Activated CD8-positive, alpha-beta memory T cell treated with anti-CD3 and anti-CD28 coated beads, Interleukin-2, amount 50 U/mL, for 48 hours (primary cell): ENCODE measurements around the gene NR4A1.

Source experiments
- DNase-seq: peaks from one replicate; pipeline ENCODE4 v3.0.0-alpha.2; 2020

Gene NR4A1

DNA sequence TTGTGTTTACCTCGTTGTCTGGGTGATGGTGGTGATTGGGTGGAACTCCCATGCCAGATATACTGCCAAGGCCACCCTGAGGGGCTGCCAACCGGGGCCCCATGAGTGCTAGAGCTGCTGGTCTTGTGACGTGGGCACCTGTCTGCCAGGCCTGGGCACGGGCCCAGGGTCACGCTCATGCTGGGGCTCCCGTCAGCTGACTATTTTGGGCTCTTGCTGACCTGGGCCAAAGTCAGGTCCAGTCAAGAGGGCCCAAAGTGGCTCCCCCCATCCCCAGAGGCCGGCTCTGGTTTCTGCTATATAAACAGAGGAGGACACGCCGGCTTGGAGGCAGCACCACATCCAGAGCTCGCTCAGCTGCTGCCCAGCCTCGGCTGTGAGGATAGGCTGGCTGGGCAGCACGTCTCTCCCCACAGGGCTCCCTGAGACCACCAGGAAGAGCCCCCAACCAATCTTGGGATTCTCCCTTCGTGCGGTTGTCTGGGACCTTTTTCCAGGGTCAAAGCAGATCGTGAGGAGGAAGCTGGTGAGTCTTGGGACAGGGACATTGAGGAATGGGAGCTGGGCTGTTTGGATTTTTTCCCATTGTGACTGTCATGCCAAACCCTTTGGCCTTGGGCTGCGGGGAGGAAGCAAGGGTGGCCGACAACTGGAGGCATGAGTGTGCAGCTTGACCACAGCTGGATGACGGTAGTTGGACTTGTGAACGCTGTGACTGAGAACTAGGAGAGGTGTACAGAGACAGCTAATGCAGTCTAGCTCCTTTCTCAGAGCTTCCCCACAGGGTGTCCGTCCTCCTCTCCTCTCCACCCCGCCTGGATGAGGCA is 7.6 kb upstream of the NR4A1 start:
- DNase-seq, result no peak

DNA sequence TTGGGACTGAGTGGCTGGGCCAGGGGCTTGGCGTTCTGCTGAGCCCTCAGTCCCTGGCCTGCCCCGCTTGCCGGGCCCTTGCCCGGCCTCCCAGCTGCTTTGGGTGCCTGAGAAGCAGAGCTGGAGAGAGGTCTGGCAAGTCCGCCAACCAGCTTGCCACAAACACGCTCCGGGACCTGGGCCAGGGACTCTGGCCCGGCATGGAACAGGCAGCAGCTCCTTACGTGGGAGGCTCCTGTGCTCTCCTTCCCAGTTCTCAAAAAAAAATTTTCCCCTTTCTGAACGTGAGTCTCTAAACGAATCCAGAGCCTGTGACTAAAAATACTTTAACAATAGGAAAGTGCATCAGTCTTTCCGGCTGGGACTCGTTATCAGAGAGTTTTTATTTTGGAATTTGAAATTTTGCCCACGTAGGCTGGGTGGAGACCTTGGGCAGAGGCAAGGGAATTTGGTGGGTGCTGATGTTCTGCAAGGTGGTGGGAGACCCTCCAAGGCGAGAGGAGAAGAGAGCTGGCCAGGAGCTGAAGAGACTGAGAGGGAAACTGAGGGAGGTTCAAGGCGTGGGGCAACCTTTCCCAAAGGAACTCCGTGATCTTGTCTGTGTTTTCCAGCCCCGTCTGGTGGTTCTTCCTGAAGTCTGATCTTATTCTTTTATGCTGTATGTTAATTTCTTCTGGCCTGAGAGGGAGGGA is 6.8 kb upstream of the NR4A1 start:
- DNase-seq, result no peak

DNA sequence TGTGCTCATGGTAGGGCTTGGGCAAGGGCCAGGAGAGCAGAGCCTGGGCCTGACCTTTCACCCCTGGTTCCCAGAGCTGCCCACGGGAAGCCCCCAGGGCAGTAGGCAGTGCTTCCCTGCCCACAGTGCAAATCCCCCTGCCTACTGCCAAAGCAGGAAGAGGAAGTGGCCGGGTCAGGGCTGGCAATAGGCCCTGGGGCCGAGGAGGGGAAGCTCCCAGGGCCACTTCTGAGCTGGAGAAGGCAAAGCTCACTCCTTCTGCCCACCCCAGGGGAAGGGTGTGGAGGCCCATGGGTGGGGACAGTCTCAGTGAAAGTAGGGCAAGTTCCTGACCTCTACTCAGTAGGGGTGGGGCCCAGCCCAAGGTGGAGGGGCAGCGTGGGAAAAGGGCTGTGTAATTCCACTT is 5.4 kb upstream of the NR4A1 start:
- no peak for DNase-seq

DNA sequence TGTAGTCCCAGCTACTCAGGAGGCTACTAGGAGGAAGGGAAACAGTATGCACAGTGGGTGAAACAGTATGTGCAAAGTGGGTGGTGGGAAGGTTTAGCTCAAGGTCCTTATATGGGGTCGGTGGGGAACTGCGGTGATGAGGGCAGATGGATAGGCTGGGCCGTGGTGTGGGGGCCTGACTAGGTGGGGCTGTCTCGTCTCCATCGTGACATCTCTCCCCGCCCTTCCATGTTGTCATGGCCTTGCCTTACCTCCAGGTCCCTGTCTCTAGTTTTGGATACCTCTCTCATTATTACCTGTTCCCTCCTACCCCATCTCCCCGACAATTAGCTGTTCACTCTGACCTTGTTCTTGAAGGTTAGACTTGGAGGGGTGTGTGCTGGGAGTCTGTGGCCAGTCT is 4.4 kb upstream of the NR4A1 start:
- DNase-seq, result no peak

DNA sequence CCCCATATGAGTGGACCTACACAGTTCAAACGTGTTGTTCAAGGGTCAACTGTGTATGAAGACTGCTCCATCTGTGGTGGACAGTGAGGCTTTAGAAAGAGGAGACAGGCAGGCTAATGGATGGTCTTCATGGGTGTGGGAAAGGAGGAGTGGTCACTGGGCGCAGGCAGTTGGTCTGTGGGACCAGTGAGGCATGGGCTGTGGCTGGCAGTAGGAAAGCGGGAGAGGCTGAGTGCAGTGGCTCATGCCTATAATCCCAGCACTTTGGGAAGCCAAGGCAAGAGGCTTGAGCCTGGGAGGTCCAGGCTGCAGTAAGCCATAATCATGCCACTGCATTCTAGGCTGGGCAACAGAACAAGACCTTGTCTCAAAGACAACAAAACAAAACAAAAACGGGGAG is 2.0 kb upstream of the NR4A1 start:
- DNase-seq, result no peak

DNA sequence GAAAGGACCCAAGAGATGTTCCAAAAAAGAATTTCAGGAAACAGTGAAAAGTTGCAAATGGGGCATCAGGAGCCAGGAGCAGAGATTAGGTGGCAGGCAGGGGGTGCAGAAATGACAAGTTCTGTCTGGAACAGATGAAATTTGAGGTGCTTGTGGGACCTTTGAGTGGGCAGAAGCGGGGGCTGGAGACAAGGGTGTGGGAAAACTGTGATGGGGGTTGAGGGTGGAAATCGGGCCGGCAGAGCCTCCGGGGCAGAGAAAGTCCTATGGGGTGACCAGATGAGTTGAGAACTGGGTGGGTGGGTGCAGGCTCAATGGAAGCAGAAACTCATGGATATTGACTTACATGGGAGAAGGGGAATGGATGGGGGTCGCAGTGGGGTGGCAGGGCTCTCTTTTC is 1.6 kb upstream of the NR4A1 start:
- DNase-seq, result no peak

DNA sequence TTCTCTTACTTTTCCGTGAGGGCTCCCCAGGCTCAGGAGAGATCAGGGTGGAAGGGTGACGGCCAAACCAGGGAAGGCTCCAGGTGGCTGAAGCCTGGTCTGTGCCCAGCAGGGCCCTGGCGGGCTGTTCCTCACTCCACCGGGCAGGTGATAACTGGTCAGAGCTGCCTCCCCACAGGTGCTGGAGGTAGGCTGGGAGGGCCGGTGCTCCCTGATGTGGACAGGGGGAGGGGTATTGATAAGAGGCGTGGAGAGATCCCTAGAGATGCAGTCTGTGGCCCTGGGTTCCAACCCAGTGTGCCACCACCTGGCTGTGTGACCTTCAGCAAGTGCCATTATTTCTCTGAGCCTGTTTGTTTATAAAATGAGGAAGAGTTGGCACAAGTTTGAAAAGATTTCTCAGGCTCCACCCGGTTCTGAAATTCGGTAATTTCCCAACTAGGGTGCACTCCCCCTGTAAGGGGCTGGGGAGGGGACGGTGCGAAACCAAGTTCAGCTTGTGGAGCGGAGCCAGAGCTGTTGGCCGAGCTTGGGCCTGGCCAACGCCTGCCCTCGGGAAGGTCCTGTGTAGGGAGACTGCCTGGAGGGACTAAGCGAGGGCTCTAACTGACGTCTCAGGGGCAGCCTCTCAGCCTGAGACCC is 1.0 kb upstream of the NR4A1 start:
- no peak for DNase-seq

DNA sequence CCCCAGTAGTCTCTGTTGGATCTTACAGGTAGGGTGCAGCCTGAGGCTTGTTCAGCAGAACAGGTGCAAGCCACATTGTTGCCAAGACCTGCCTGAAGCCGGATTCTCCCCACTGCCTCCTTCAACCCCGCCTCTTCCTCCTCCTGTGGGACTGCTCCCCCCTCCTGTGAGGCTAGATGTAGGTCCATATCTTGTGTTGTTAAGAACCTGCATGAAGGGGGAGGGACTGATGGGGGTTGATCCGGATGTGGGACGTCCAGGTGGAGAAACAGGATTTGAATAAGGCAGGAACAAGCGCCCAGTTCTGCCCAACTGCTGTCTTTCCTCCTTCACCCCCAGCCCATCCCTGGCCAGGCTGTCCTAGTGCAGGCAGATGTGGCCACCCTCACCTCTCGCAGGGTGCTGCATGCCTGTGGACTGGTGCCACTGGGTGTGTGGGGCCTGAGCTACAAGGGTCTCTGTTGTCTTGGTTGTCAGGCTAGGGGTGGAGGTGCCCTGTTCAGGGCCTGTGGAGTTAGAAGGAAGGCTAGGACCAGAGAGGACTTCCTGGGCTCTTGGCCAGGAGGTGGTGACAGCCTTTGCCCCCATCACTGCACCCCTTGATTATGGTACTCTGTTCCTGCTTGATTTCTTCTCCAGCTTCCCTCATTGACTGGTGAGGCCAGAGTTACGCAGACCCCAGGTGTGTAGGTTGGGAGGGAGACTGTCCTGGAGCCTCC is 1.4 kb downstream of the NR4A1 start:
- no peak for DNase-seq

DNA sequence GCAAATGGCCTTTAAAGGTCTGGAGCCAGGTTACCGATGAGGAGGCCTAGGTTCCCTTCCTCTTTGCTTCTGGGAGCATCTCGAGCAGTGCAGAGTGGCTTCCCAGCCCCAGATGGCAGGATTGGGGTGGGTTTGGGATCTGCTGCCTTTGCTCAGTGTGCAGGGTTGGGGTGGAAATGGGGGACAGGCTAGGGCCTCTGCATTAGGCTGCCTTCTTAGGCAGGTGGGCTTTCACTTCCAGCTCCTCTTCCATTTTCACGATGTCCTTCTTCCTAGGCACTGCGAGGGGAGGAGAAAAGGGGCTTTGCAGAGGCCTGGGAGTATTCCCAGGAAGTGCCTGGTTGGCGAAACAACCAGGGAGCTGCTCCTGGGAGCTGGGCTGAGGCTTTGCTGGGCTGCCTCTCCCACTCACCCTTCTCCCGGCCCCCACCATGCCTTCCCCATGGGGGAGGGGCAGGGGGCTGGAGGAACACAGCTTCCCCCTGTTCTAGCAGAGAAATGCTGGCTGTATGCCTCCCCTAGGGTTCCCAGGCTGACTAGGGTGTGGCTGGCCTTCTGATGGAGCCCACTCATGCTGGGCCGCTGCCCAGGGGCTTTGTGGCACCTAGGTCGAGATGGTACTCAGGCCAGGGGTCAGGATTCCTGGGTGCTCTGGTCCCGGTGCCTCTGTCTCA is 2.4 kb downstream of the NR4A1 start:
- DNase-seq, result no peak

DNA sequence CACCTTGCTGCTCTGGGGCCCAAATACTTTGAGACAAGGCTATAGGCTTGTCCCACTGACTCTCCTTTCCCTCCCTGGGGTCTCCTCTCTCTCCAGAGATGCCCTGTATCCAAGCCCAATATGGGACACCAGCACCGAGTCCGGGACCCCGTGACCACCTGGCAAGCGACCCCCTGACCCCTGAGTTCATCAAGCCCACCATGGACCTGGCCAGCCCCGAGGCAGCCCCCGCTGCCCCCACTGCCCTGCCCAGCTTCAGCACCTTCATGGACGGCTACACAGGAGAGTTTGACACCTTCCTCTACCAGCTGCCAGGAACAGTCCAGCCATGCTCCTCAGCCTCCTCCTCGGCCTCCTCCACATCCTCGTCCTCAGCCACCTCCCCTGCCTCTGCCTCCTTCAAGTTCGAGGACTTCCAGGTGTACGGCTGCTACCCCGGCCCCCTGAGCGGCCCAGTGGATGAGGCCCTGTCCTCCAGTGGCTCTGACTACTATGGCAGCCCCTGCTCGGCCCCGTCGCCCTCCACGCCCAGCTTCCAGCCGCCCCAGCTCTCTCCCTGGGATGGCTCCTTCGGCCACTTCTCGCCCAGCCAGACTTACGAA is 3.1 kb downstream of the NR4A1 start:
- no peak for DNase-seq

DNA sequence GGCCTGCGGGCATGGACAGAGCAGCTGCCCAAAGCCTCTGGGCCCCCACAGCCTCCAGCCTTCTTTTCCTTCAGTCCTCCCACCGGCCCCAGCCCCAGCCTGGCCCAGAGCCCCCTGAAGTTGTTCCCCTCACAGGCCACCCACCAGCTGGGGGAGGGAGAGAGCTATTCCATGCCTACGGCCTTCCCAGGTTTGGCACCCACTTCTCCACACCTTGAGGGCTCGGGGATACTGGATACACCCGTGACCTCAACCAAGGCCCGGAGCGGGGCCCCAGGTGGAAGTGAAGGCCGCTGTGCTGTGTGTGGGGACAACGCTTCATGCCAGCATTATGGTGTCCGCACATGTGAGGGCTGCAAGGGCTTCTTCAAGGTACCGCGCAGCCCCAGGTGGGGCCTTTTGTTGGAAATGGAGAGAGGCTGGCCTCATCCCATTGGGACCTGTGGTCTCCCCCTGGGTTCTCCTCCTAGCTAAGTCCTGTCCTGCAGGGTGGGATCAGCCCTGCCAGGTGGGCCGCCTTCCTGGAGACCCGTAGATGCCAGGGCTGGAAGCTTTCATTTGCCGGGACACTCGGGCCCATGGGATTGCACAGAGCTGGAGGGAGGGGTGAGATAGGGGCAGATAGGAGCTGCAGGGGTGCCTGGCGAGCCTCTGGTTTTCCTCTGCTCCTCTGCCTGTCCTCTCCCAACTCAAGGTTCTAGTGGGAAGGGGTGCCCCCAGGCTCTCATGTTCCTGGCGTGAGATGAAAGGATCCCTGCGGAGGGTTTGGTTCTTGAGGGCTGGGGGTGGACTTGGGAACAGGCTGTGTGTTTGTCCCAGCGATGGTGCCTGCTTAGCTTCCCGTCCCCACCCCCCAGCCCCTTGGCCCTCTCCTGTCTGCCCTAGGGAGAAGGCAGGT is 3.8 kb downstream of the NR4A1 start:
- no peak for DNase-seq

DNA sequence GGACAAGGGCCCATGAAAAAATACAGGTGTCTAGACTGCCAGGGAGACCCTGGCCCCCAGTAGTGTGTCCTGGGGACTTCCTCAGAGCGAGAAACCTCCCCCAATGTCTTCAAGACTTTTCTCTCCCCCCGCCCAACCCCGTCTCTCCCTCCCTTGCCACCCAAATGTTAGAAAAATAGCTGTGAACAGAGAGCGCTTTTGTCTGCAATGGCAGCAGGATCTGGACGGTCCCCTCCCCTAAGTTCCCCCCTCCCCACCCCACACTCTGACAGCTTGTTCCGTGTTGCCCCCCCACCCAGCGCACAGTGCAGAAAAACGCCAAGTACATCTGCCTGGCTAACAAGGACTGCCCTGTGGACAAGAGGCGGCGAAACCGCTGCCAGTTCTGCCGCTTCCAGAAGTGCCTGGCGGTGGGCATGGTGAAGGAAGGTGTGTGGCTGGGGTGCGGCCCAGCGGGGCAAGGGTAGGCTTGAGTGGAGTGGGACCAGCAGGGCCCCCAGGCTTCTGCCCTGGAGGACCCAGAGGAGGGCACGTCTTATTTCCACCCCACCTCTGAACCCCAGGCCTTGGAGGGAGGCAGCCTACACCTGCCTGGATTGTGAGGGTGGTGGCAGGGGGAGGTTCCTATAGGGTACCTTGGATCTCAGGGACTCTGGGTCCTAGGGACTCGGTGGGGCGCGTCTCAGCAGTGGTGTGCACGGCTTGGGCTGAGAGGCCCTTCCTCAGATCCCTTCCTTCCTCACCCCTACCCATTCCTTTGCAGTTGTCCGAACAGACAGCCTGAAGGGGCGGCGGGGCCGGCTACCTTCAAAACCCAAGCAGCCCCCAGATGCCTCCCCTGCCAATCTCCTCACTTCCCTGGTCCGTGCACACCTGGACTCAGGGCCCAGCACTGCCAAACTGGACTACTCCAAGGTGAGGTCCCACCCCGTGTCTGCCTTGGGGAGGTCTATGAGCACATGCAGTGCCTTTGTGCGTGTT is 4.8 kb downstream of the NR4A1 start:
- DNase-seq, result no peak

DNA sequence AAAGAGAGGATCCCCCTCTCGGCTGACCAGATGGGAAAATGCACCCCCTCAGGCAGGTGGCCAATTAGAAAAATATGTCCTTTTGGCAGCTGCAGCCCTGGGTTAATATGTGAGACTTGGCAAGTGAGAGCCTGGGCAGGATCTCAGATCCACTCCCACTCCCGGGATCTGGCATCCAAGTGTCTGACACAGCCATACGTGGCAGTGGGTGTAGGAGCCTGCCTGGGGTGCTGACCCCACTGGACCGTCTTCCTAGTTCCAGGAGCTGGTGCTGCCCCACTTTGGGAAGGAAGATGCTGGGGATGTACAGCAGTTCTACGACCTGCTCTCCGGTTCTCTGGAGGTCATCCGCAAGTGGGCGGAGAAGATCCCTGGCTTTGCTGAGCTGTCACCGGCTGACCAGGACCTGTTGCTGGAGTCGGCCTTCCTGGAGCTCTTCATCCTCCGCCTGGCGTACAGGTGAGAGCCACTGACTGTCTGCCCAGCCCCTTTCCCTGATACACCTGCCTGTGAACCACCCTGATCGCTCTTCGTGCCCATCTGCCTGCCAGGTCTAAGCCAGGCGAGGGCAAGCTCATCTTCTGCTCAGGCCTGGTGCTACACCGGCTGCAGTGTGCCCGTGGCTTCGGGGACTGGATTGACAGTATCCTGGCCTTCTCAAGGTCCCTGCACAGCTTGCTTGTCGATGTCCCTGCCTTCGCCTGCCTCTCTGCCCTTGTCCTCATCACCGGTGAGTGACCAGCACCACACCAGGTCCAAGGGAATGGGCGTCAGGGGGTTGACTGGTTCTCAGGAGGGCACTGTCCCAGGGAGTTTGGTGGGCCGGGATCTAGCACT is 5.8 kb downstream of the NR4A1 start:
- no peak for DNase-seq

DNA sequence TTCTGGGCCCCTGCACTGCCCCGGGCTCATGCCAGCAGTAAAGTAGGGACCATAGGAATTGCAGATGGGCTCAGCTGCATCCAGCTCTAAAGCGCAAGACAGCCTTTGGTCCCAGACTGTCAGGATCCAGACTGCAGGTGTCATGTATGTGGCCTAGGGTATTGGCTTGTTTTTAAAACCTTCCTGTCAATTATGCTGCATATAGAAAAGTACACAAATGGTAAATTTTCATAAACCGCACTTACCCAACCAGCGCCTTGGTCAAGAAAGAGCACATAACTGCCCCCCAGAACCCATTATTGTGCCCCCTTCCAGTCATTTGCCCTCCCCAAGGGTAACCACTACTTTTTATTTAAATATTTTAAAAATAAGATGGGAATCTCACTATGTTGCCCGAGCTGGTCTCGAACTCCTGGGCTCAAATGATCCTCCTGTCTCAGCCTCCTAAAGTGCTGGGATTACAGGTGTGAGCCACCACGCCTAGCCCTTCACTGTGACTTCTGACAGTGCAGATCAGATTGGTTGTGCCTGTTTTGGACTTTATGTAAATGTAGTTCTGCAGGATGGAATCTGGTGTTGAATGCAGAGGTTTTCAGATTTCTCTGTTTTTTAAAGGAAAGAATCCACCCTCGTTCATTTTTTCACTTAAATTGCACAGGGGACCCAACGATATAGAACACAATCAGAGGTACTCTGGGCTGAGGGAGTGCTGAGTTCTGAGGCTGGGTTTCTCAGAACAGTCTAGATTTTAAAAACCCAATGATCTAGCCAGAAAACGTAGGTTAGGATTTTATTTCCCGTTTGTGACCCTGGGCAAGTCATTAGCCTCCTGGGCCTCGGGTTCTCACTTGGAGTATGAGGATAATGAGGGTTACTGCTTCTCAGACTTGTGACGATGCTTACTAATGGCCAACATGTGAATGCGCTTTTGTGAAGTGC is 6.7 kb downstream of the NR4A1 start:
- no peak for DNase-seq

DNA sequence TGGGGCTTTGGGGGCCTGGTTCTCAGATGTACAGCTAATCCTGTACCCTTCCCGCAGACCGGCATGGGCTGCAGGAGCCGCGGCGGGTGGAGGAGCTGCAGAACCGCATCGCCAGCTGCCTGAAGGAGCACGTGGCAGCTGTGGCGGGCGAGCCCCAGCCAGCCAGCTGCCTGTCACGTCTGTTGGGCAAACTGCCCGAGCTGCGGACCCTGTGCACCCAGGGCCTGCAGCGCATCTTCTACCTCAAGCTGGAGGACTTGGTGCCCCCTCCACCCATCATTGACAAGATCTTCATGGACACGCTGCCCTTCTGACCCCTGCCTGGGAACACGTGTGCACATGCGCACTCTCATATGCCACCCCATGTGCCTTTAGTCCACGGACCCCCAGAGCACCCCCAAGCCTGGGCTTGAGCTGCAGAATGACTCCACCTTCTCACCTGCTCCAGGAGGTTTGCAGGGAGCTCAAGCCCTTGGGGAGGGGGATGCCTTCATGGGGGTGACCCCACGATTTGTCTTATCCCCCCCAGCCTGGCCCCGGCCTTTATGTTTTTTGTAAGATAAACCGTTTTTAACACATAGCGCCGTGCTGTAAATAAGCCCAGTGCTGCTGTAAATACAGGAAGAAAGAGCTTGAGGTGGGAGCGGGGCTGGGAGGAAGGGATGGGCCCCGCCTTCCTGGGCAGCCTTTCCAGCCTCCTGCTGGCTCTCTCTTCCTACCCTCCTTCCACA is 7.6 kb downstream of the NR4A1 start:
- DNase-seq, result no peak

DNA sequence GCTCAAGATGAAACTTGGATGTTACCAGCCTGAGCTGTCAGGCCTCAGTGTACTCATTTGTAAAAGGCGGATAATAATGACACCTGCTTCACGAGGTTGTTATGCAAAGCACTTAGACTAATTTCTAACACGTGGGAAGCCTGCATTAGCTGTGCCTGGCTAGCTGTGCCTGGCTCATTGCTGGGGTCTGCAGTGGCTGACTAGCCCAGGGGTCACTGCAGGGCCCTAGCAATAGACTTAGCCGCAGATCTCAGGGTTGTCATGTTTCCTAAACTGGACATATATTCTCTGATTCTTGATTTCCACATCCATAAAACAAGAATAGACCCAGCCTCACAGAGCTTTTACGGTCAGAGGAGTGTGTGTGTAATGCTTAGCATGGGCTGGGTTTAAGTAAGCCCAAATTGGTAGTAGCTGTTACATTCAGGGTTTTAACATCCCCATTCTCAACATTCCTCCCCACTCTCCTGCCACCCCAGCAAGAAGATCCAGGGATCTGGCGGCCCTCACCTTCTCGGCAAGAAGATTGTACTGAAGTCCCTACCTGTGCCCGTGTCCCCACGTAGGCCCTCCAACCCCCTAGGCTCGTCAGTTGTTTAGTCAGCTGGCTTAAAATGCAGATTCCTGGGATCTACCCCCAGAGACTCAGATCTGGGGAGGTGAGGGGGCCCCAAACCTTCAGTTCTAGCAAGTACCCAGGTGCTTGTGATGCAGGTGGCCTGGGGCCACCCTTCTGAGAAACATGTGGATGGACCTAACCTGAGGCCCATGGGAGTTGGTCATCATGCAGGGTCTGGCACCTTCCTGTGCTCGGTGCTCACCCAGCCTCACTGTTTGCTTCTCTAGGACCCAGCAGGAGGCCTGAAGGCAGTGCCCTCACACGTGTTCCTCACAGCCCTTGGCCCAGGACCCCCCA is 8.6 kb downstream of the NR4A1 start:
- no peak for DNase-seq
